H54 (cell line): ENCODE results near the gene TMEFF2.
A peak's percentile ranks its signal among the peaks of the same experiment; 100 is the strongest.
"Not testable (repeated sequence)": the region's sequence is repeated elsewhere in the genome, so short reads cannot be mapped to it uniquely, and the experiment has no call there.

Experiments
- DNase-seq: peaks from one replicate; pipeline ENCODE4 v3.0.0; 2011; ENCODE audit warnings: low spot score, mixed read lengths; ENCODE audit not compliant: insufficient read length
- FAIRE-seq: peaks from 3 replicates; lab custom pipeline; 2011; peaks lifted over from hg19 to GRCh38; lab: Jason Lieb, UNC
- POLR2A ChIP-seq: IDR thresholded peaks from 2 replicates; pipeline ENCODE4 v1.6.1; 2011; ENCODE audit warnings: low read depth, mild to moderate bottlenecking, low read length

Gene TMEFF2

DNA sequence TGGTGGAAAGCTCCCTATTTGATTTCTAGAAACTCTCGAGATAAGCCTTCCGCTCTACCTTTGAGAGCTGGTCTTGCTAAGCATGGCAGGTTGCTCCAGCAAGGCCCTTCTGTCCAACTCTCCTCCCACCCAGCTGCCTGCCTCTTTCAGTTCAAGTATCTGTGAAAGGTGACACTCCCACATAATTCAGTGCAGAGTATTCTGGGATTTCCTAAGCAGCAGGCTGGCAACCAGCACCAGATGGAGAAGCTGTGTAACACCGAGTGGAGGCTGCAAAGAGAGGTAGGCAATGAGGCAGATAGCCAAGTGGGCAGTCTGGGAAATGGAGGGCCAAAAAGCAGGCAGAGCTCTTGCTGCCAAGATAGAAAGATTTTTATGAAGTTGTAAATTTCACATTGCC, 259.5 kb downstream of the TMEFF2 start:
- FAIRE-seq = no peak
- no peak for TF ChIP-seq POLR2A
- no peak for DNase-seq

GRCh38 chr2:191933307-191934105, 261.2 kb downstream of the TMEFF2 start:
- peak; percentile 57 for FAIRE-seq
- no peak for TF ChIP-seq POLR2A
- no peak for DNase-seq

DNA sequence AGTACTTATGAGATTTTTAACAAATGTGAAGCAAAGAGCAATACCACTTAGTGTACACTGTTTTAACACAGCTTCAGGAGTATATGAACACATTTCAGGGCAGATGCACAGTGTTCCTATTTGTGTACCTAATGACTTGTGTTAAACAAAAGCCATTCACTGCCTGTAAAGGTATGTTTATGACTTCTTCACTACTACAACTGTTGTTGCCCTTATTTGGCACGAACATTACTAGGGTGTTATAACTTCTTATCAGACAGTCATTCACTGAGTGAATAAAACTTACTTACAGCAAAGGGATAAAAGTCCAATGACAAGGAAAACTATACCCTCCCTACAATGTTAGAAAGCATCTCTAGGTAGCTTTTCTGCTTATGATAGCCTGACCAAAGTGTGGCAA, 262.4 kb downstream of the TMEFF2 start:
- FAIRE-seq (no peak), DNase-seq (no peak)
- TF ChIP-seq POLR2A = no peak

DNA sequence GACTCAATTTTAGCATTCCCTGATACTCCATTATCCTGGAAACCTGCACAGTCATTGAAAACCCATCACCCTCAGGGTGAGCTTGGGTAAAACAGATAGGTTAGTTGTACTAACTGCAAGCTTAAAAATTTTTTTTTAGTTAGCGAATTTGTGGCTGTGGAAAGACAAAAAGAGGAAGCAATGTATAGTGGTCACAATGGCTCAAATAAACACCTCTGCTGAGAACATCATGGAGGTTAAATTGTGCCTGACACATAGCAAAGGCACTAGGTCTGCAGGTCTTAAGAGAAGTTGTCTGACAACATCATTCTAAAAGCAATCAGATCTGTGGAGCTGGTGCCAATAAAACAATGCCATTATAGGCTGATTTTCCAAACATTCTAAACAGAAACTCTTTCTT, 263.4 kb downstream of the TMEFF2 start:
- no peak for TF ChIP-seq POLR2A
- FAIRE-seq = no peak
- DNase-seq = no peak

- no peak for DNase-seq
- no peak for FAIRE-seq
- no peak for TF ChIP-seq POLR2A
Observed at GRCh38 chr2:191930205-191930604, 264.5 kb downstream of the TMEFF2 start.

DNA sequence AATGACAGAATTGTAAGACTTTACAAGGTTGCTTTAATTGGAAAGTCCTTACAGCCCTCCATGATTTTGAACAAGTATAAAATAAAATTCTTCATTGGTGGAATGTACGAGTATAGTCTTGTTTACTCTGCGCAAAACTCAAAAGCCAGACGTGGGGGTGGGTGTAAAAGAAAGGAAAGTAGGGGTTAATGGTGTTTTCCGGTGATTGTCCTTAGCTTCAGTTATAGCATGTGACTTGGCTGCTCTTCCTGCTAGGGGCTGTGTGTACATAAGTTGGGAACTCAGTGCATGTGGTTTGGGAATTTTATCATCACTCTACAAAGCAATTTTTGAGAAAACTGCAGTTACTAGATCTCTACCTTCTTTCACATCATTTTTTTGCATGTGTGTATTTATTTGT, 265.4 kb downstream of the TMEFF2 start:
- DNase-seq (no peak), FAIRE-seq (no peak)
- TF ChIP-seq POLR2A = no peak

GRCh38 chr2:191927991-191928390, 266.7 kb downstream of the TMEFF2 start:
- FAIRE-seq = peak; percentile 97
- no peak for TF ChIP-seq POLR2A
- no peak for DNase-seq

- DNase-seq = peak; percentile 55
Observed at GRCh38 chr2:191927319-191927867, 267.3 kb downstream of the TMEFF2 start.

GRCh38 chr2:191926671-191927070, 268.1 kb downstream of the TMEFF2 start:
- FAIRE-seq (peak; percentile 87), DNase-seq (no peak)
- TF ChIP-seq POLR2A = no peak

More at GRCh38 chr2:191927319-191927867, 267.3 kb downstream of the TMEFF2 start:
- TF ChIP-seq POLR2A = no peak
- FAIRE-seq = no peak

- DNase-seq (no peak), FAIRE-seq (no peak)
- no peak for TF ChIP-seq POLR2A
Observed at GRCh38 chr2:191923652-191923997, 271.1 kb downstream of the TMEFF2 start.

DNA sequence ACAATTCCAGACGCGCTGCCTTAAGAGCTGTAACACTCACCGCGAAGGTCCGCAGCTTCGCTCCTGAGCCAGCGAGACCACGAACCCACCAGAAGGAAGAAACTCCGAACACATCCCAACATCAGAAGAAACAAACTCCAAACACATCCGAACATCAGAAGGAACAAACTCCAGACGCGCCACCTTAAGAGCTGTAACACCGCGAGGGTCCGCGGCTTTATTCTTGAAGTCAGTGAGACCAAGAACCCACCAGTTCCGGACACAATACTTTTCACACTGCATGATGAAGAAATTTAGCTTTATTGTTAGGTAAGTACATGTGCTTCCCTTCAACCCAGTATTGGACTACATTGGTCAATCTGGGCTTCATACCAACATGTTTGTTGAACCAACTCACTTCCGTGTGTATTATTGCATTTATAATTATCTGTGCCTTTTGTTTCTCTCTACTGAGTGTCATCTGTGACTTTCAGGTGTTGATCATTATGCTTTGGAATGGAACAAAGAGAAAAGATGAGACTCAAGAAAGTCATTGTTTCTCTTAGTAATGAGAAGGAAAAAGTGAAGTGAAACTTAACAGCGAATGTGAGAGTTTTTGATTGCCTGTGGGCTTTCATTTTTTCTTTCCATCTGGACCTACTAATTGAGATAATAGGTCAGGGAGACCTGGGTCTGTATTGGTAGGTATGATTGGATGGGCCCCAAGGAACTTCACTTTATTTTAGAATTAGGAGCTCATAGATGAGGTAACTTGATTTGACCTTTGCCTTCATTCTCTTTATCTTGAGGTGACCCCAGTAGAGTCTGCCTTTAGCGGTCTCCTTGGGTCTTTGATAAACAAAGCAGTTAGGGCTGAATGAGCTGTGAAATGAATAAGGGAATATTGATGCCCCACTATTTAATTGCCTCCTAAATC, 271.7 kb downstream of the TMEFF2 start:
- TF ChIP-seq POLR2A = no peak
- no peak for DNase-seq
- FAIRE-seq = peak; percentile 68

- DNase-seq, FAIRE-seq: not testable (repeated sequence)
Observed at GRCh38 chr2:191921650-191922049, 273.1 kb downstream of the TMEFF2 start.

- TF ChIP-seq POLR2A = no peak
- FAIRE-seq (no peak), DNase-seq (no peak)
Observed at GRCh38 chr2:191920502-191920901, 274.2 kb downstream of the TMEFF2 start.

DNA sequence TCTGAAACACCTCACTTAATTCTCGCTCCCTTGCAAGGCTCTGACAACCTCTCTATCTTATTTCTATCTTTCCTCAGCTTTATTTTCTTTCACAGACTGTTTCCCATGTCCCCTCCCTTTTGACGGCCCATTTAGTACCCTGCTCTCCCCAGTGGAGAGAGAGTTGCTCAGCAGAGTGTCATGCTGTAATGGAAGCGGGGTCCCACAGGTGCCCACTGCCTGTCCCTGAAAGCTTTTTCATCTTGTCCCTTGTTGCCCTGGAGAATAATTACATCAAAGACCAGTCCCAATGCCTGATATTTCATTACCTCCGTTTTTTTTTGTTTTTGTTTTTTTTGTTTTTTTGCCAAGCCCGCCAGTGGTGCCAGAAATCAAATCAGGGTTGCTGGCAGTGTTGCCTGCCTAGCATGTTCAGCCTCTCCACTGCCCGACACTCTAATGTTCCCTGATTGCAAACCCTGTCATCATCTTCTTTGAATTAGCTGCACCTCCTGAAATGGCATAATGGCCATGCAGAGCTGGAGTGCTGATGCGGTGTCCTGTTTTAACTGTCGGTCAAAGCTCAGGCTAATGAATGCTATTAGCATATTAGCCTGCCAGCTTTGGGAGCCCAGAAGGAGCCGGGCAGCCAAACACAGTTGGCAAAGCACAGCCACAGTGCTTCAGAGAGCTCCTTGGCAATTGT, 276.6 kb downstream of the TMEFF2 start:
- TF ChIP-seq POLR2A = no peak
- no peak for DNase-seq

More for the DNA sequence above, 276.6 kb downstream of the TMEFF2 start:
- no peak for FAIRE-seq
